H1 (cell line): ENCODE data around the gene SEC61B. TPM values are rescaled to one million over a fixed set of nuclear protein-coding genes. Genes with fewer than 3 reads are reported as not detected.

ENCODE experiments used
- polyA plus RNA-seq, 7 experiments: library from polyadenylated mRNA; depleted of rRNA in 3 of 7; stranded (reverse) in 5 of 7; unstranded in 2 of 7; fragments of >200 nt in 5 of 7; fragments of 200-250 nt in 2 of 7; gene quantifications; 1 replicate in 5 of 7; 2 replicates in 1 of 7; 4 replicates in 1 of 7; pipeline versions ENCODE4 v1.2.1 to v1.2.3, GENCODE V29; 2011 to 2013; ENCODE audit warnings: missing spikeins in 2 of 7, mixed read lengths in 2 of 7
- small RNA-seq: library from polyadenylated mRNA; stranded (forward); fragments of <200 nt; extraction: miRNeasy Mini kit (QIAGEN cat#:217004); gene quantifications from one replicate; pipeline ENCODE3, GENCODE V24; 2013; ENCODE audit not compliant: insufficient read depth
- total RNA-seq: library from RNA; stranded (reverse); fragmentation: NEBNext Ultra II Directional; extraction: Animal tissue kit (Norgen Biotek cat#: 25700); gene quantifications from 2 replicates; pipeline ENCODE4 v1.2.1, GENCODE V29; 2021

Gene SEC61B
- total and polyA plus RNA-seq, 2 of the 8 experiments (the other 6 are each of a cell fraction or from before 2014, with no cell fraction given): 155 to 379 TPM

Small RNAs within 50 kb of the gene (small RNA-seq; reads per million reads assigned to genes)
- gene RN7SL794P: not detected

Other genes with a start within 250 kb of the SEC61B start
- gene TGFBR1, start 117.2 kb upstream of the SEC61B start, total RNA-seq: 51.7 and 52.4 TPM in 2 replicates
- gene TGFBR1, start 117.2 kb upstream of the SEC61B start, polyA plus RNA-seq (2011; rRNA removed): 16.8 and 18.6 TPM in 2 replicates
- gene ALG2, start 340 bp upstream of the SEC61B start, total RNA-seq: 27.8 and 30.7 TPM in 2 replicates
- 26.7 and 27.1 TPM in 2 replicates for gene ALG2, start 340 bp upstream of the SEC61B start, polyA plus RNA-seq (2011; rRNA removed)